IMR-90 (cell line): ENCODE data around the gene CDHR3. TPM values are rescaled to one million over a fixed set of nuclear protein-coding genes. Genes with fewer than 3 reads are reported as not detected.
A peak's percentile ranks its signal among the peaks of the same experiment; 100 is the strongest.

Experiments used
- ATAC-seq: fragments of 200-7000 bp; cut with Tn5 transposase; 2 replicates; pipeline ENCODE4 v1.9.1; 2020; ENCODE audit warnings: low read depth, mild to moderate bottlenecking, moderate library complexity
- BruUV-seq: library from RNA; stranded (reverse); fragments of 400-500 nt; replicated peaks from 2 replicates; lab custom pipeline; 2021; lab: Mats Ljungman, UMichigan
- CTCF ChIA-PET: fragments of 300-600 bp; formaldehyde crosslinking; extraction: SDS; loops from one replicate; lab custom pipeline; 2021; ENCODE audit warnings: antibody characterized with exemption; lab: Yijun Ruan, JAX
- POLR2A ChIA-PET: fragments of 300-600 bp; sonication (Branson Sonifier 250); formaldehyde crosslinking; loops from one replicate; lab custom pipeline; 2022; ENCODE audit warnings: antibody characterized with exemption; ENCODE audit not compliant: unreplicated experiment; lab: Charles Lee
- DNase-seq: peaks from one replicate; pipeline ENCODE4 v3.0.0; 2013
- H2AFZ ChIP-seq: replicated peaks from 2 replicates; pipeline ENCODE3; 2013; ENCODE audit warnings: low read length, mild to moderate bottlenecking; ENCODE audit not compliant: poor library complexity
- H2AK5ac ChIP-seq: 2 replicates; pipeline ENCODE4 v1.6.1; 2013; ENCODE audit warnings: low read depth, low read length, inconsistent platforms
- H2AK9ac ChIP-seq: replicated peaks from 2 replicates; pipeline ENCODE3; 2013; ENCODE audit warnings: mild to moderate bottlenecking, low read depth, low read length, moderate library complexity; ENCODE audit not compliant: poor library complexity
- H2BK120ac ChIP-seq: 2 replicates; pipeline ENCODE4 v1.6.1; 2013; ENCODE audit warnings: low read depth, low read length, inconsistent platforms
- H2BK15ac ChIP-seq: 3 replicates; pipeline ENCODE4 v1.6.1; 2013; ENCODE audit warnings: low read depth, low read length, inconsistent platforms
- H2BK20ac ChIP-seq: 2 replicates; pipeline ENCODE4 v1.6.1; 2013; ENCODE audit warnings: low read depth, mild to moderate bottlenecking, inconsistent platforms, low read length, moderate library complexity
- H2BK5ac ChIP-seq: 2 replicates; pipeline ENCODE4 v1.6.1; 2013; ENCODE audit warnings: mild to moderate bottlenecking, low read depth, low read length, inconsistent platforms; ENCODE audit not compliant: poor library complexity, severe bottlenecking
- H3K14ac ChIP-seq: replicated peaks from 2 replicates; pipeline ENCODE4 v1.6.1; 2013; ENCODE audit warnings: low read depth, low read length, inconsistent platforms
- H3K18ac ChIP-seq: 2 replicates; pipeline ENCODE4 v1.6.1; 2013; ENCODE audit warnings: low read depth, low read length, control low read depth
- H3K23ac ChIP-seq: 2 replicates; pipeline ENCODE4 v1.6.1; 2013; ENCODE audit warnings: low read depth, low read length, inconsistent platforms
- H3K27ac ChIP-seq: 2 replicates; pipeline ENCODE4 v1.5.1; 2013; ENCODE audit warnings: mild to moderate bottlenecking, control low read depth, low read length; ENCODE audit not compliant: insufficient read depth
- H3K27me3 ChIP-seq: 2 replicates; pipeline ENCODE4 v1.6.1; 2013; ENCODE audit warnings: low read length; ENCODE audit not compliant: control insufficient read depth, insufficient read depth
- H3K36me3 ChIP-seq: 2 replicates; pipeline ENCODE4 v1.6.1; 2013; ENCODE audit warnings: low read length, mixed read lengths; ENCODE audit not compliant: control insufficient read depth, insufficient read depth
- H3K4ac ChIP-seq: 2 replicates; pipeline ENCODE4 v1.6.1; 2013; ENCODE audit warnings: low read depth, low read length, inconsistent platforms
- H3K4me1 ChIP-seq: 2 replicates; pipeline ENCODE4 v1.6.1; 2013; ENCODE audit warnings: low read length, mixed read lengths; ENCODE audit not compliant: control insufficient read depth, insufficient read depth
- H3K4me2 ChIP-seq: 2 replicates; pipeline ENCODE4 v1.6.1; 2013; ENCODE audit warnings: low read depth, mild to moderate bottlenecking, control low read depth, low read length, moderate library complexity
- H3K4me3 ChIP-seq: 2 replicates; pipeline ENCODE4 v1.5.1; 2013; ENCODE audit warnings: low read depth, mild to moderate bottlenecking, control low read depth, low read length, moderate library complexity; ENCODE audit not compliant: insufficient read depth
- H3K56ac ChIP-seq: 2 replicates; pipeline ENCODE4 v1.6.1; 2013; ENCODE audit warnings: low read length, inconsistent platforms; ENCODE audit not compliant: insufficient read depth; ENCODE audit errors: extremely low read depth
- H3K79me1 ChIP-seq, 2 experiments: 2 replicates each; pipeline ENCODE4 v1.6.1; 2013; ENCODE audit warnings: low read length in 2 of 2, inconsistent platforms in 1 of 2, low read depth in 1 of 2
- H3K9ac ChIP-seq: 2 replicates; pipeline ENCODE4 v1.6.1; 2013; ENCODE audit warnings: low read depth, low read length, control low read depth
- H3K9me1 ChIP-seq: 2 replicates; pipeline ENCODE4 v1.6.1; 2013; ENCODE audit warnings: low read length, inconsistent platforms; ENCODE audit not compliant: insufficient read depth
- H3K9me3 ChIP-seq: 2 replicates; pipeline ENCODE4 v1.6.1; 2013; ENCODE audit warnings: low read length; ENCODE audit not compliant: control insufficient read depth, insufficient read depth
- H4K20me1 ChIP-seq: 2 replicates; pipeline ENCODE4 v1.6.1; 2013; ENCODE audit warnings: low read length, inconsistent platforms; ENCODE audit not compliant: insufficient read depth
- H4K5ac ChIP-seq: 2 replicates; pipeline ENCODE4 v1.6.1; 2013; ENCODE audit warnings: mild to moderate bottlenecking, low read depth, low read length, control low read depth
- H4K8ac ChIP-seq, 2 experiments: 2 replicates each; pipeline ENCODE4 v1.6.1; 2013; ENCODE audit warnings: low read depth in 2 of 2, low read length in 2 of 2, control low read depth in 1 of 2, inconsistent platforms in 1 of 2
- H4K91ac ChIP-seq: 2 replicates; pipeline ENCODE4 v1.6.1; 2013; ENCODE audit warnings: low read depth, low read length, inconsistent platforms; ENCODE audit not compliant: insufficient read depth
- BHLHE40 ChIP-seq: fragments of 150-350 bp; IDR thresholded peaks from 2 replicates; pipeline ENCODE4 v1.6.1; 2016; ENCODE audit warnings: mild to moderate bottlenecking, low read depth, low read length
- CEBPB ChIP-seq: IDR thresholded peaks from 2 replicates; pipeline ENCODE4 v1.6.1; 2012; ENCODE audit warnings: low read depth, low read length, improper control_type of control experiment
- CHD1 ChIP-seq: IDR thresholded peaks from 2 replicates; pipeline ENCODE4 v1.6.1; 2012; ENCODE audit warnings: low read depth, low read length, improper control_type of control experiment
- FOS ChIP-seq: fragments of 150-350 bp; IDR thresholded peaks from 2 replicates; pipeline ENCODE4 v1.6.1; 2016; ENCODE audit warnings: low read depth, low read length
- MAFK ChIP-seq: IDR thresholded peaks from 2 replicates; pipeline ENCODE4 v1.6.1; 2012; ENCODE audit warnings: low read depth, low read length, improper control_type of control experiment
- MAZ ChIP-seq: IDR thresholded peaks from 2 replicates; pipeline ENCODE4 v1.6.1; 2012; ENCODE audit warnings: low read depth, mild to moderate bottlenecking, low read length, improper control_type of control experiment, moderate library complexity, borderline replicate concordance
- MXI1 ChIP-seq: IDR thresholded peaks from 2 replicates; pipeline ENCODE4 v1.6.1; 2012; ENCODE audit warnings: low read depth, mild to moderate bottlenecking, low read length, moderate library complexity, borderline replicate concordance
- NFE2L2 ChIP-seq: fragments of 150-350 bp; IDR thresholded peaks from 2 replicates; pipeline ENCODE4 v1.6.1; 2016; ENCODE audit warnings: low read depth, mild to moderate bottlenecking, low read length
- POLR2A ChIP-seq: IDR thresholded peaks from 2 replicates; pipeline ENCODE4 v1.6.1; 2012; ENCODE audit warnings: mild to moderate bottlenecking, low read depth, low read length
- RAD21 ChIP-seq: IDR thresholded peaks from 2 replicates; pipeline ENCODE4 v1.6.1; 2012; ENCODE audit warnings: low read length, improper control_type of control experiment
- RCOR1 ChIP-seq: IDR thresholded peaks from 2 replicates; pipeline ENCODE4 v1.6.1; 2012; ENCODE audit warnings: mild to moderate bottlenecking, low read length, improper control_type of control experiment; ENCODE audit not compliant: insufficient replicate concordance
- RFX5 ChIP-seq: IDR thresholded peaks from 2 replicates; pipeline ENCODE4 v1.8.0; 2012; ENCODE audit warnings: low read depth, mild to moderate bottlenecking, low read length, moderate library complexity
- SMC3 ChIP-seq: fragments of 150-350 bp; IDR thresholded peaks from 2 replicates; pipeline ENCODE4 v1.6.1; 2016; ENCODE audit warnings: low read depth, mild to moderate bottlenecking, antibody characterized with exemption, low read length, moderate library complexity
- WGBS, 2 experiments: methylation state at CpG; one replicate each; pipeline versions ENCODE4 v1.1.5 to v1.1.7; 2013; ENCODE audit warnings: missing lambda C conversion rate in 2 of 2; ENCODE audit not compliant: insufficient read length in 1 of 2; ENCODE audit errors: extremely low coverage in 2 of 2; 5-methylcytosine and 5-hydroxymethylcytosine counted together
- dilution Hi-C: fragments of 300-500 bp; cut with HindIII; formaldehyde crosslinking; loops from one replicate; pipeline ENCODE4 v1.14.3; 2018; ENCODE audit warnings: low sequenced_read_pairs; ENCODE audit not compliant: unreplicated experiment
- in situ Hi-C: fragments of 300-500 bp; cut with MboI; formaldehyde crosslinking; loops from 3 replicates; pipeline ENCODE4 v1.14.3; 2019; ENCODE audit warnings: low sequenced_read_pairs, inconsistent platforms, mixed read lengths
- intact Hi-C: fragments of 100-400 bp; cut with micrococcal nuclease; formaldehyde crosslinking; loops from 2 replicates; pipeline ENCODE4 v1.10.0; 2022
- polyA plus RNA-seq, 3 experiments: library from polyadenylated mRNA; depleted of rRNA; stranded (reverse); fragments of >200 nt; gene quantifications; 2 replicates each; pipeline ENCODE4 v1.2.3, GENCODE V29; 2012; ENCODE audit warnings: low replicate concordance in 1 of 3
- total RNA-seq: library from RNA; depleted of rRNA; stranded (reverse); fragments of >200 nt; gene quantifications from 2 replicates; pipeline ENCODE4 v1.2.3, GENCODE V29; 2012
- TF ChIP-seq, protein P1 (sequence below): fragments of 150-350 bp; IDR thresholded peaks from 2 replicates; pipeline ENCODE4 v1.6.1; 2016; ENCODE audit warnings: low read depth, mild to moderate bottlenecking, low read length, moderate library complexity, borderline replicate concordance
- TF ChIP-seq, protein P2 (sequence below): fragments of 150-350 bp; IDR thresholded peaks from 2 replicates; pipeline ENCODE4 v1.6.1; 2017; ENCODE audit warnings: mild to moderate bottlenecking, antibody characterized with exemption, low read length, low read depth
- TF ChIP-seq, protein P3 (sequence below): conservative IDR thresholded peaks from 2 replicates; pipeline ENCODE4 v1.5.1; 2012; ENCODE audit warnings: mild to moderate bottlenecking, low read depth, low read length, improper control_type of control experiment

Gene CDHR3
- total and polyA plus RNA-seq, 2 of the 4 experiments (the other 2 are of a cell fraction) = 0.96 to 1.6 TPM

DNA sequence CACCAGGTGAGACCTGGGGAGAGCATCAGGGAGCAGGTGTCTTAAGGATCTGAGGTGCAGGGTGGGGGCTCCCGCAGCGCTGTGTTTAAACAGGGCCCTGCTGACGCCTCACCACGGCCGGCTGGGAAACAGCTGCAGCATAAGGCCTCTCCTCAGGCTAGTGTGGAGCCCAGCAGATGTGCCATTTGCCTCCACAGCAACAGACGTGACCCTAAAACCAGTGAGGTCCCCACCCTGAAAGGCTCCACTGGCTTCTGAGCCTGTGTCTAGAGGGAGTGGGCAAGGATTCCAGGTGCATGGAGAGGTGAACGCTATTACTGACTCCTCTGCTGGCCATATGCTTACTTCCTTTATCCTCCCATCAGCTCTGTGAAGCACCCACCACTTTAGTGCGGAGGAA is 101.3 kb downstream of the CDHR3 start:
- dilution Hi-C loops (no loop called here), in situ Hi-C loops (no loop called here), intact Hi-C loops (no loop called here)
- Histone ChIP-seq H2AK9ac (peak overlapping the region; percentile 81), H3K14ac (no peak overlapping the region), H3K23ac (no peak overlapping the region), H4K8ac (no peak overlapping the region), H3K4me1 (peaks cover 7% of the 10 kb centered on the region; the same call in 1 of the 2 replicates), H4K20me1 (no peaks in the 10 kb centered on the region), H3K27ac (no peak overlapping the region), H3K9ac (no peak overlapping the region), H2BK120ac (no peak overlapping the region; the same call in 1 of the 2 replicates), H2BK20ac (peak overlapping the region; percentile 45; the same call in 1 of the 2 replicates), H3K27me3 (no peaks in the 10 kb centered on the region), H2AK5ac (no peak overlapping the region), H3K4me3 (no peak overlapping the region), H3K4me2 (no peak overlapping the region), H3K9me3 (no peaks in the 10 kb centered on the region), H3K9me1 (peaks cover 8% of the 10 kb centered on the region), H3K4ac (0 out of 2 replicates have a peak overlapping the region, but pooled peaks have one; percentile 1), H3K79me1 (no peaks in the 10 kb centered on the region), H3K36me3 (no peaks in the 10 kb centered on the region), H4K5ac (no peak overlapping the region), H2BK15ac (no peak overlapping the region), H2AFZ (peak overlapping the region; percentile 87), H2BK5ac (no peak overlapping the region), H3K56ac (no peak overlapping the region), H4K91ac (no peak overlapping the region), H3K18ac (no peak overlapping the region)
- ATAC-seq (no peak), DNase-seq (no peak)
- BruUV-seq = no TSS peak
- WGBS, 2 experiments = 89% methylated on average over 5 of the region's 8 CpGs; no CpG with 5 or more reads in 1 of the 2 experiments
- TF ChIP-seq MXI1 (no peak), POLR2A (no peak), BHLHE40 (no peak), RFX5 (no peak), RCOR1 (no peak), MAFK (no peak), MAZ (no peak), FOS (no peak), NFE2L2 (no peak), SMC3 (no peak), CHD1 (no peak), RAD21 (no peak), CEBPB (no peak)
- TF ChIP-seq, protein P1, sequence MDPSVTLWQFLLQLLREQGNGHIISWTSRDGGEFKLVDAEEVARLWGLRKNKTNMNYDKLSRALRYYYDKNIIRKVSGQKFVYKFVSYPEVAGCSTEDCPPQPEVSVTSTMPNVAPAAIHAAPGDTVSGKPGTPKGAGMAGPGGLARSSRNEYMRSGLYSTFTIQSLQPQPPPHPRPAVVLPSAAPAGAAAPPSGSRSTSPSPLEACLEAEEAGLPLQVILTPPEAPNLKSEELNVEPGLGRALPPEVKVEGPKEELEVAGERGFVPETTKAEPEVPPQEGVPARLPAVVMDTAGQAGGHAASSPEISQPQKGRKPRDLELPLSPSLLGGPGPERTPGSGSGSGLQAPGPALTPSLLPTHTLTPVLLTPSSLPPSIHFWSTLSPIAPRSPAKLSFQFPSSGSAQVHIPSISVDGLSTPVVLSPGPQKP = no peak
- TF ChIP-seq, protein P2, sequence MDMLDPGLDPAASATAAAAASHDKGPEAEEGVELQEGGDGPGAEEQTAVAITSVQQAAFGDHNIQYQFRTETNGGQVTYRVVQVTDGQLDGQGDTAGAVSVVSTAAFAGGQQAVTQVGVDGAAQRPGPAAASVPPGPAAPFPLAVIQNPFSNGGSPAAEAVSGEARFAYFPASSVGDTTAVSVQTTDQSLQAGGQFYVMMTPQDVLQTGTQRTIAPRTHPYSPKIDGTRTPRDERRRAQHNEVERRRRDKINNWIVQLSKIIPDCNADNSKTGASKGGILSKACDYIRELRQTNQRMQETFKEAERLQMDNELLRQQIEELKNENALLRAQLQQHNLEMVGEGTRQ = no peak
- TF ChIP-seq, protein P3, sequence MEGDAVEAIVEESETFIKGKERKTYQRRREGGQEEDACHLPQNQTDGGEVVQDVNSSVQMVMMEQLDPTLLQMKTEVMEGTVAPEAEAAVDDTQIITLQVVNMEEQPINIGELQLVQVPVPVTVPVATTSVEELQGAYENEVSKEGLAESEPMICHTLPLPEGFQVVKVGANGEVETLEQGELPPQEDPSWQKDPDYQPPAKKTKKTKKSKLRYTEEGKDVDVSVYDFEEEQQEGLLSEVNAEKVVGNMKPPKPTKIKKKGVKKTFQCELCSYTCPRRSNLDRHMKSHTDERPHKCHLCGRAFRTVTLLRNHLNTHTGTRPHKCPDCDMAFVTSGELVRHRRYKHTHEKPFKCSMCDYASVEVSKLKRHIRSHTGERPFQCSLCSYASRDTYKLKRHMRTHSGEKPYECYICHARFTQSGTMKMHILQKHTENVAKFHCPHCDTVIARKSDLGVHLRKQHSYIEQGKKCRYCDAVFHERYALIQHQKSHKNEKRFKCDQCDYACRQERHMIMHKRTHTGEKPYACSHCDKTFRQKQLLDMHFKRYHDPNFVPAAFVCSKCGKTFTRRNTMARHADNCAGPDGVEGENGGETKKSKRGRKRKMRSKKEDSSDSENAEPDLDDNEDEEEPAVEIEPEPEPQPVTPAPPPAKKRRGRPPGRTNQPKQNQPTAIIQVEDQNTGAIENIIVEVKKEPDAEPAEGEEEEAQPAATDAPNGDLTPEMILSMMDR = no peak
- POLR2A ChIA-PET = no interaction called here
- CTCF ChIA-PET = no interaction called here
